Neural progenitor cell (in vitro differentiated cells): ENCODE results near the gene SLIT1. TPM values are rescaled to one million over a fixed set of nuclear protein-coding genes. Genes with fewer than 3 reads are reported as not detected.

ENCODE experiments used
- DNase-seq: peaks from one replicate; pipeline ENCODE4 v3.0.0-alpha.2; 2016; ENCODE audit warnings: low spot score
- H2AFZ ChIP-seq: fragments of 200-600 bp; sonication (generic); replicated peaks from 2 replicates; pipeline ENCODE4 v1.6.1; 2016; ENCODE audit warnings: antibody characterized with exemption
- H3F3A ChIP-seq: fragments of 200-600 bp; sonication (generic); 2 replicates; pipeline ENCODE4 v1.6.1; 2016; ENCODE audit warnings: antibody characterized with exemption, low read depth
- H3K27ac ChIP-seq: fragments of 200-600 bp; sonication (generic); 2 replicates; pipeline ENCODE4 v1.5.1; 2016; ENCODE audit warnings: mild to moderate bottlenecking
- H3K27me3 ChIP-seq: fragments of 200-600 bp; sonication (generic); 2 replicates; pipeline ENCODE4 v1.6.1; 2016; ENCODE audit warnings: mild to moderate bottlenecking, moderate library complexity
- H3K36me3 ChIP-seq: fragments of 200-600 bp; sonication (generic); 2 replicates; pipeline ENCODE4 v1.5.1; 2016
- H3K4me1 ChIP-seq: fragments of 200-600 bp; sonication (generic); 2 replicates; pipeline ENCODE4 v1.6.1; 2016; ENCODE audit warnings: mixed run types
- H3K4me2 ChIP-seq: fragments of 200-600 bp; sonication (generic); 2 replicates; pipeline ENCODE4 v1.6.1; 2016
- H3K4me3 ChIP-seq: fragments of 200-600 bp; sonication (generic); 2 replicates; pipeline ENCODE4 v1.5.1; 2016
- H3K79me2 ChIP-seq: fragments of 200-600 bp; sonication (generic); 2 replicates; pipeline ENCODE4 v1.6.1; 2016; ENCODE audit warnings: low read depth
- H3K9ac ChIP-seq: fragments of 200-600 bp; sonication (generic); 2 replicates; pipeline ENCODE4 v1.6.1; 2016
- H3K9me3 ChIP-seq: fragments of 200-600 bp; sonication (generic); 2 replicates; pipeline ENCODE4 v1.5.1; 2016; ENCODE audit warnings: low read depth
- H4K20me1 ChIP-seq: fragments of 200-600 bp; sonication (generic); 2 replicates; pipeline ENCODE4 v1.6.1; 2016; ENCODE audit warnings: low read depth
- H3K27ac Mint-ChIP-seq: 3 replicates; pipeline ENCODE4 v1.8.0; 2021; ENCODE audit warnings: mixed read lengths
- H3K27me3 Mint-ChIP-seq: 2 replicates; pipeline ENCODE4 v1.8.0; 2022; ENCODE audit warnings: low read depth, mild to moderate bottlenecking, inconsistent platforms, moderate library complexity, mixed read lengths; ENCODE audit not compliant: insufficient read depth
- H3K36me3 Mint-ChIP-seq: 3 replicates; pipeline ENCODE4 v1.8.0; 2021; ENCODE audit warnings: mixed read lengths
- H3K4me1 Mint-ChIP-seq: 3 replicates; pipeline ENCODE4 v1.8.0; 2021; ENCODE audit warnings: mixed read lengths
- H3K4me3 Mint-ChIP-seq: 3 replicates; pipeline ENCODE4 v1.8.0; 2021; ENCODE audit warnings: mild to moderate bottlenecking, moderate library complexity, mixed read lengths
- H3K9me3 Mint-ChIP-seq: 3 replicates; pipeline ENCODE4 v1.8.0; 2020; ENCODE audit warnings: mixed read lengths
- CTCF ChIP-seq: fragments of 200-600 bp; sonication (generic); IDR thresholded peaks from 2 replicates; pipeline ENCODE4 v1.5.1; 2017; ENCODE audit warnings: antibody characterized with exemption, mild to moderate bottlenecking
- EZH2 ChIP-seq: fragments of 200-600 bp; sonication (generic); IDR thresholded peaks from 2 replicates; pipeline ENCODE4 v1.6.1; 2017; ENCODE audit warnings: antibody characterized with exemption, mild to moderate bottlenecking, moderate library complexity
- EZH2phosphoT487 ChIP-seq: fragments of 200-600 bp; sonication (generic); IDR thresholded peaks from 2 replicates; pipeline ENCODE4 v1.6.1; 2017; ENCODE audit warnings: antibody characterized with exemption
- total RNA-seq: library from RNA; depleted of rRNA; stranded (reverse); fragments of >200 nt; gene quantifications from 2 replicates; pipeline ENCODE4 v1.2.3, GENCODE V29; 2015; ENCODE audit warnings: low replicate concordance

SLIT1 gene
- total RNA-seq, 1 donor from 2014 or later: 0.92 TPM

GRCh38 chr10:97134110-97134509 is 51.6 kb downstream of the SLIT1 start:
- H3K9me3 ChIP-seq: no peaks in the 10 kb centered on the region
- Mint-ChIP-seq H3K27me3 (peaks cover 55% of the 10 kb centered on the region), H3K36me3 (no peaks in the 10 kb centered on the region), H3K9me3 (peaks cover 2% of the 10 kb centered on the region), H3K4me3 (no peak overlapping the region), H3K4me1 (peaks cover 87% of the 10 kb centered on the region), H3K27ac (peak overlapping the region; percentile 96)
- peaks cover under 1% of the 10 kb centered on the region for H3K27me3 ChIP-seq
- no peaks in the 10 kb centered on the region for H3F3A ChIP-seq
- H2AFZ ChIP-seq: no peak overlapping the region
- H3K36me3 ChIP-seq: no peaks in the 10 kb centered on the region
- DNase-seq: peak; percentile 69
- H4K20me1 ChIP-seq: no peaks in the 10 kb centered on the region
- H3K27ac ChIP-seq: no peak overlapping the region
- TF ChIP-seq EZH2: no peak
- TF ChIP-seq EZH2phosphoT487: no peak
- TF ChIP-seq CTCF: no peak
- peak overlapping the region; percentile 29 for H3K4me2 ChIP-seq
- no peak overlapping the region for H3K4me3 ChIP-seq
- no peaks in the 10 kb centered on the region for H3K79me2 ChIP-seq
- no peak overlapping the region for H3K9ac ChIP-seq
- peaks cover 15% of the 10 kb centered on the region for H3K4me1 ChIP-seq

GRCh38 chr10:97132273-97132672 is 53.5 kb downstream of the SLIT1 start:
- H3K36me3 ChIP-seq: no peaks in the 10 kb centered on the region
- no peak for DNase-seq
- no peaks in the 10 kb centered on the region for H3K36me3 Mint-ChIP-seq
- no peaks in the 10 kb centered on the region for H3K79me2 ChIP-seq
- no peak overlapping the region for H2AFZ ChIP-seq
- H3K4me3 ChIP-seq: no peak overlapping the region
- H3K4me3 Mint-ChIP-seq: no peak overlapping the region
- H3F3A ChIP-seq: no peaks in the 10 kb centered on the region
- peaks cover 88% of the 10 kb centered on the region for H3K4me1 Mint-ChIP-seq
- H3K27me3 ChIP-seq: no peaks in the 10 kb centered on the region
- TF ChIP-seq EZH2phosphoT487 (no peak), EZH2 (no peak), CTCF (no peak)
- H3K9ac ChIP-seq: no peak overlapping the region
- H3K9me3 ChIP-seq: no peaks in the 10 kb centered on the region
- peaks cover 2% of the 10 kb centered on the region for H3K9me3 Mint-ChIP-seq
- H3K27ac Mint-ChIP-seq: peak overlapping the region; percentile 78
- H3K4me2 ChIP-seq: no peak overlapping the region
- no peaks in the 10 kb centered on the region for H4K20me1 ChIP-seq
- no peak overlapping the region for H3K27ac ChIP-seq
- H3K4me1 ChIP-seq: peaks cover 19% of the 10 kb centered on the region
- H3K27me3 Mint-ChIP-seq: peaks cover 49% of the 10 kb centered on the region

- H3K4me3 Mint-ChIP-seq: no peak overlapping the region
- peaks cover 46% of the 10 kb centered on the region for H3K27me3 Mint-ChIP-seq
- TF ChIP-seq EZH2phosphoT487 (no peak), EZH2 (no peak), CTCF (no peak)
- no peak for DNase-seq
- H3K4me1 ChIP-seq: peaks cover 19% of the 10 kb centered on the region
- H4K20me1 ChIP-seq: no peaks in the 10 kb centered on the region
- no peak overlapping the region for H3K9ac ChIP-seq
- H3K4me2 ChIP-seq: no peak overlapping the region
- H3K9me3 Mint-ChIP-seq: peaks cover 2% of the 10 kb centered on the region
- no peaks in the 10 kb centered on the region for H3K27me3 ChIP-seq
- H3K79me2 ChIP-seq: no peaks in the 10 kb centered on the region
- peak overlapping the region; percentile 78 for H3K27ac Mint-ChIP-seq
- no peaks in the 10 kb centered on the region for H3F3A ChIP-seq
- H3K9me3 ChIP-seq: no peaks in the 10 kb centered on the region
- H3K4me1 Mint-ChIP-seq: peaks cover 86% of the 10 kb centered on the region
- H2AFZ ChIP-seq: no peak overlapping the region
- H3K36me3 ChIP-seq: no peaks in the 10 kb centered on the region
- no peak overlapping the region for H3K27ac ChIP-seq
- no peaks in the 10 kb centered on the region for H3K36me3 Mint-ChIP-seq
- H3K4me3 ChIP-seq: no peak overlapping the region
Measured at GRCh38 chr10:97131666-97132065, 54.1 kb downstream of the SLIT1 start.

GRCh38 chr10:97131181-97131628 is 54.6 kb downstream of the SLIT1 start:
- no peaks in the 10 kb centered on the region for H3K79me2 ChIP-seq
- H3K27me3 ChIP-seq: no peaks in the 10 kb centered on the region
- no peaks in the 10 kb centered on the region for H3K36me3 ChIP-seq
- H3K36me3 Mint-ChIP-seq: no peaks in the 10 kb centered on the region
- H4K20me1 ChIP-seq: no peaks in the 10 kb centered on the region
- no peak overlapping the region for H3K4me3 Mint-ChIP-seq
- no peak overlapping the region for H3K4me2 ChIP-seq
- H3K4me3 ChIP-seq: no peak overlapping the region
- peaks cover 82% of the 10 kb centered on the region for H3K4me1 Mint-ChIP-seq
- peaks cover 2% of the 10 kb centered on the region for H3K9me3 Mint-ChIP-seq
- H3K9ac ChIP-seq: no peak overlapping the region
- no peak for TF ChIP-seq CTCF
- no peak for TF ChIP-seq EZH2
- no peak for TF ChIP-seq EZH2phosphoT487
- no peak for DNase-seq
- peak overlapping the region; percentile 50 for H3K27ac Mint-ChIP-seq
- peaks cover 41% of the 10 kb centered on the region for H3K27me3 Mint-ChIP-seq
- H3F3A ChIP-seq: no peaks in the 10 kb centered on the region
- H2AFZ ChIP-seq: no peak overlapping the region
- H3K27ac ChIP-seq: no peak overlapping the region
- H3K9me3 ChIP-seq: no peaks in the 10 kb centered on the region
- H3K4me1 ChIP-seq: peaks cover 19% of the 10 kb centered on the region
